Fibroblast of the conjunctiva (primary cell): Measurements from ENCODE around the gene PLEKHA6.
A peak's percentile ranks its signal among the peaks of the same experiment; 100 is the strongest.

Experiments used
- DNase-seq: peaks from one replicate; pipeline ENCODE4 v3.0.0-alpha.2; 2010; ENCODE audit warnings: low read depth

PLEKHA6 gene

DNA sequence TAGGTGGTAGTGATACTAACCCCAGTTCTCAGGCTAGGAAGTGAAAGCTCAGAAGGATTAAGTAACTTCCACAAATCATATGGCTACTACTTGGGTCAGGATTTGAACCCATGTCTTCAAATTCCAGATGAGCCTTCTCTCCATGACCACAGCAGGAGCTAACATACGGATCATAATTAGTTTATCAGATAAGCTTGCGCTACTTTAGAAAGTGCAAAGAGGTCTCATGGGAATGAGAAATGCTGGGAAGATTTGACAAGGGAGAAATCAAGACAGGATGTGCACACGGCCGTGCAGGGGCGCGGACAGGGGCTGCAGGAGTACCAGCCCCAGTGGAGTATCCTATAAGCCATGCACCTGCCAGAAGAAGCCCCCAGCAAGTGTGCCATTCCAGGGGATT lies 5.2 kb downstream of the PLEKHA6 start:
- DNase-seq: no peak

DNA sequence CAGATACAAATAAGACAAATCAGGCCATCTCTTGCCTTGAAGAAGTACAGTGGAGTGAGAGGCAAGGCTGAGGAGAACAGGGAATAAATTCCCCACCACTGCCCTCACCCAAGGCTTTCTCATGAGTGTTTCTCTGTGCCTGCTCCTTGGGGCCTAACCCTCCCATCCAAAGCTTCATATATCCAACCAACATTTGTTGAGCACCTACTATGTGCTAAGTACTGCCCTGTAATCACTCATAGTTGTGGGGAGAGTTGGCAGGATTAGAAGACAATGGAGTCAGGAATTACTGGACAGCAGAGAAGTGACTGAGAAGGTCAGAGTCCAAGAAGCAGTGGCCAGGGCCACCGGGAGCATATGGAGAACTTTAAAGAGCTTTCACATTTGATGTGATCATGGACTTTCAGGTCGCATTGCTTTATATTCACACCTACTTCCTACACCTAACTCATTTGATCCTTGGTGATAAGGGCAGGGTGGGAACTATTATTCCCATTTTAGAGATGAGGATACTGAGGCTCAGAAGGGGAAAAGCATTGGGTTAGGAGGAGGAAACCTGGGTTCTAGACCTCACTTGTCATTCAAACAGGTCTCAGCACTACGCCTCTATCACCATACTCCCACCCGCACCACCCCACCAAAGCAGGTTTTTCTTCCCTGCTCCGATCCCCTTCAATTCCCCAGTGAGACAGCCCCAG lies 6.4 kb downstream of the PLEKHA6 start:
- no peak for DNase-seq

DNA sequence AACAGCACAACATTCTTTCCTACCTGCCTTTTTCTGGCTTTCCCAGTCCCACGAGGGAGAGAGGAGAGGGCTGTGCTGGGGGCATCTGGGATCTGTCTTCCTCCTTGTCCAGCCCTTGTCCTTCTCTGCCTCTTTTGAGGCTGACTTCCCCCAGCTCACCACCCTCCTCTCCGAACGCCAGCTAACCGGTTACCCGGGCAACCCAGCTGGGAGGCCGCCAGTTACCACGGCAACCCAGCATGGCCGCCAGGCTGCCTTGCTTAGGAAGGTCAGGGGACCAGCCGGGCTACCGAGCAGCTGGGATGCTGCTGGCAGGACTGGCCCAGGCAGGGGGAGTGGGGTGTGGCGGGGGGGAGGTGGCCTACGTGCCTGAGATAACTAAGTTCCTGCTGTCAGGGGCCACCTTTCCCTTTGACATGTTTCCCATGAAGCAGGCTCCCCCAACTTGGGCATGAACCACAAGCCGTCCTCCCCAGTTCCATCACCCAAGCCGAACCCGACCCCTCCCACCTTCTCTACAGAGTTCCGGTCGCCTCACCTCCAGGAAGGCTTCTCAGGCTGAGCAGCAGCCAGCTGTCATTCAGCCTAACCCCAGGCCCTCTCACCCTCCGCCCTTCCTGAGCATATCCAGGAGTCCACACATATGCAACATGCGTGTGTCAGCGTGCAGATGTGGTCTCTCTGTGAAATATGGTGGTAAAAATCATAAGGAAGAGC lies 8.7 kb downstream of the PLEKHA6 start:
- peak; percentile 71 for DNase-seq

DNA sequence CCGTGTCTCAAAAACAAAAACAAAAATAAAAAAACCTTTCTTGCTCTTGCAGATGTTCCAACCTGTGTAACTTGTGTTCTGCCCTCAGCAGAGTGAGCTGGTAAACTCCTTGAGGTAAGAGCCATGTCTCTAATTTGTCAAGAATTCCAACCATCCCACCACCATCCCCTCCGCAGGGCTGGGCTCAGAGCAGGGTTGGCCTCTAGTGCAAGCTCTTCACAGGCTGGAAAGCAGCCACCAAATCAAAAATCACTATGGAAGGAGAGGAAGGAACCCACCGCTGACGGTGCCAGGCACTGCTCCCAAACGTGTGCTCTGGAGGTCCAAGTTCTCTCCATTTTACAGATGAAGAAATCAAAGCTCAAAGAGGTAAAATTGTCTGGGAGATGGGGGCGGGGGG lies 9.4 kb downstream of the PLEKHA6 start:
- no peak for DNase-seq

DNA sequence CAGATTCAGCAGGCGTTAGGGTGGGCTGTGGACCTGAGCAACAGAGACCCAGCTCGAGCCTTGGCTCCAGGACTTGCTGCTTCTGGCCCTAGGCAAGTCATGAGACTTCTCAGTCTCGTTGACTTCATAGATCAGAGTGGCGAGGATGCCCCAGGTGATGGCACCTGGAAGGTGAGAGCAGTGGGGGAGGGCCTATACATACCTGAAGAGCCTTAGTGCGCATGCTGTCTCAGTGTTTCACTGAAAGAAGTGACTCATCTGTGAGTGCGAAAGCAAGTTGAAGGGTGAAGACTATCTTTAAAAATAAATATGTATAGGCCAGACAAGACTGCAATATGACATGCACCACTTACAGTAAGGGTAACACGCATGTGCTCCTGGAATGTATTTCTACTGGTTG lies 10.1 kb downstream of the PLEKHA6 start:
- DNase-seq: no peak

DNA sequence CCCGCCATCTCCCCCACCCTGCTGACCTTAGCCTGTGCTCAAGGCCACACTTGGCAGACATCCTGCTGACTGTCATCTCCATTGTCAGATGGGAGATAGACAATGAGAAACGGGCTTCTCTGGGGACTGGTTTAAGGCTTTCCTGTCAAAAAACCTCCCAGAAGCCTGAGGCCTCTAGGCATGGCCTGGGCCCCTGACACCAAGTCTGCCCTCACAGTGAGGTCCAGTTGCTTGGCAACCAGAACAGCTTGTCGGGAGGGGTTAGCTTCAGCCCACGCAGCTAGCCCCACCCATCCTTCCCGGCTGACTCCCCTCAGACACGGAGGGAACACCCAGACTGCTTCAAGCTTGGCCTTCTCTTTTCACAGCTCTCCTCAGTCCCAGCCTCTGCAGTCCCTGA lies 11.0 kb downstream of the PLEKHA6 start:
- peak; percentile 69 for DNase-seq

DNA sequence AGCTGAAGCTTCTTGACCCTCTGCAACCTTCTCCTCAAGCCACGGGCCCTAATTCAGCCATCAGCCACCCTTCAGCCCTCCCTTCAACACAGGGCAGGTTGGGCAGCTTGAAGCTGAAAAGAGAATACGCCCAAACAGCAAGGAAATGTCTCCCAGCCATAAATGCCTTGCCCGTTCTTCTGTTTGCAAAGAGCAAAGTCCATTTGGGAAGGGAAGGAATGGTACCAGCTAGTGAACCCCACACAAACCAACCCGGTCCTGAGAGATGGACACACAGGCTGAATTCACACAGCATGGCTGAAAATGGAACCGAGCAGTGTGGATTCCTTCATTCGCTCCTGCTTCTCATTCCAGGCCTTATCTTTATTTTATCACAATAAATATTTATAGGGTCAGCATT lies 11.5 kb downstream of the PLEKHA6 start:
- DNase-seq: no peak

DNA sequence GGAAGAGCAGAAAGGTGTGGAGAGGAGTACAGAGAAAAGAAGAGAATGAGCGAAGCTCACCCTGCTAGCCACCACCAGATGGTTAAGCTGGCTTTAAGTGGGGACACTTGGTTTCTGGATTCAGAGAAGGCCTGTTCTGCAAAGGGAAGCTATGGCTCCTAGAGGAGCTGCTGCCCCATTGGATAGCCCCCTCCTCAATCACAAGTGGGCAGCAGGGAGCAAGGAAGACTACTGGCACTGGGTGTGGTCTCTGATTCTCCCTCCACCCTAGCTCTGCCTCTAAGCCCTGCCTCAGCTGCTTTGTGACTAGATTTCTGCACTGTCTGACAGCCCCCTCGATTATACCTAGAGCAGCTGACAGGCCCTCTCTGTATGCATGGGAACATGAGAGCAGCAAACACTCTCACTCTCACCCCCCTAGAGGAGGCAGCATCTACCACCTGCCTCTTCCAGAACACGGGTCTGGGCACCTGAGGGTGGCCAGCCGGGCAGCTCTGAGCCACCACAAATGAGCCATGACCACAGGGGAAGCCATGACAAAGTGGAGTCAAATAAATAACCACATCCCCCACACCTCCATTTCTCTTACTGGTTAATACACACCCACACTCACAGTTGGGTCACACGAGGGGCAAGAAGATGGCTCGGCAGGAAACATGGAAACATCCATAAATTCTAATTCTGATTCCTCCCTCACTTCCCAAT lies 13.6 kb downstream of the PLEKHA6 start:
- no peak for DNase-seq

DNA sequence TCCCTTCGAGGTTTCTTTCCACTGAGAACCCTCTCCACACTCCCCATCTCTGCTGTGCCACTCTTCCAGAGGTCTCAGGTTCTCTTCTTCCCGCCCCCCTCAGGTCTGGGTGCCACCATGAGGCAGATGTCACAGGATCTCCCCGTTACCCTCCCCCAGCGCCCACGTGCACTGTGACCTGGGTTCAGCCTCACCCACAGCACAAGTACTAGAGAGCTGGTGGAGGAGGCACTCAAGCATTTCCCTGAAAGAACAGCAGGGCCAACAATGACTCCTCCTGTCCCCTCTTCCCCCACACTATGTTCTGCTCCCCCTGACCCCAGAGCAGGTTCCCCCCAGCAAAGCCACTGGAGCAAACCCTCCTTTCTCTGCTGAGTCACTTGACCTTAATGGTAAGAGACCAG lies 14.3 kb downstream of the PLEKHA6 start:
- DNase-seq: no peak

DNA sequence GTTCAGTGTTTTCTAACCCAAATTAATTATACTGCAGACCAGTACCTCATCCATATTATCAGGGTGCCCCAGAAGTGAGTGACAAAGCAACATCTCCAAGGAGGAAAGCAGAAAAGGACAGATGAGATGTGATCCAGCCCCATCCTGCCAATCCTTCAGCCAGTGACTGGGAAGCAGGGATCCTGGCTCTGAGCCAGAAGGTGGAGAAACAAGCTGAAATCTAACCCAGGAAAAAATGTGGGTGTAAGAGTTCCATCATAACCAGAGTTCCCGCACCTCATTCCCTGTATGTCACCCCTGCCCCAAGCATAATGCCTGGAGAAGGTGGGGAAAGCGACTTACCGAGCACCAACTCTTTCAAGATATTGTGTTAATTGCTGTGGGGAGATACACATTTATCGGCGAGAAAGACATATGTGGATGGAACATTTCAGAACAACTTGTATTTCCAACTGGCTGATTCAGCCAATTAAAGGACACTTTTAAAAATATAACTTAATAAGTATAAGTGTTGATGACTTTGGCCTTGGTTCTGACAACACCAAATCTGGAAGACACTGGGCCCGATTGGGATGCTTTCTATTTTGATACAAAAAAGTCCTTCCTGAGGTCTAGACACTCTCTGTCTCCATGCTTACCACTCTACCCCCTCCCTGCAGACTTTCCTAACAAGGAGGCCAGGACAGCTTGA lies 14.9 kb downstream of the PLEKHA6 start:
- DNase-seq: no peak

DNA sequence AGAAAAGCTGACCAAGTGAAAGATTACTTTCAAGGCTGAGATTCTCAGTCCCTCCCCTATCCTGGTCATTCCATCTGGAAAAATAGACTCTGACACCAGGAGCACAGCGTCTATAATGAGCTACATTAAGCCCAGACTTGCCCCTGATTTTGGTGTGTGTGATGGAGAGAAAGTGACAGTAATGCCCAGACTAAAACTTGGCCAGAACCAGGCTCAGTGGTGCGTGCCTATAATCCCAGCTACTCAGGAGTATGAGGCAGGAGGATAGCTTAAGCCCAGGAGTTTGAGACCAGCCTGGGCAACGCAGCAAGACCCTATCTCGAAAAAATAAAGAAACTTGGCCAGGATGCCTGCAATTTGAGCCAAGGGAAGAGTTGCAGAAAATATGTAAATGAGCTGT lies 15.9 kb downstream of the PLEKHA6 start:
- no peak for DNase-seq

DNA sequence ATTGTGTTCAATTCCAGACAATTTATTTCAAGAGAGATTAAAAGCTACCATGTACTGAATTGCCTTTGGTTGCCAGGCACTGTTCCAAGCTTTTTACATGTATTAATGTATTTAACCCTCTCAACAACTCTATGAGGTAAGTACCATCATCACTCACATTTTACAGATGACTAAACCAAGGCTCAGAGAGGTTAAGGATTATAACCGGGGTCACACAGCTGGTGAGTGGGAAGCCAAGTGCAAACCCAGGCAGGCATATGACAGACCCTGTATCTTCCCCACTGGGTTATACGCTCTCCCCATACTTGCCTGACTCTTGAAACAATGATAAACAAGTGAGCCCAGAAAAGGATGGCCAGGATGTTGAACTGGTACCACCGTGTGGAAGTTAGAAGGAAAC lies 16.5 kb downstream of the PLEKHA6 start:
- no peak for DNase-seq

DNA sequence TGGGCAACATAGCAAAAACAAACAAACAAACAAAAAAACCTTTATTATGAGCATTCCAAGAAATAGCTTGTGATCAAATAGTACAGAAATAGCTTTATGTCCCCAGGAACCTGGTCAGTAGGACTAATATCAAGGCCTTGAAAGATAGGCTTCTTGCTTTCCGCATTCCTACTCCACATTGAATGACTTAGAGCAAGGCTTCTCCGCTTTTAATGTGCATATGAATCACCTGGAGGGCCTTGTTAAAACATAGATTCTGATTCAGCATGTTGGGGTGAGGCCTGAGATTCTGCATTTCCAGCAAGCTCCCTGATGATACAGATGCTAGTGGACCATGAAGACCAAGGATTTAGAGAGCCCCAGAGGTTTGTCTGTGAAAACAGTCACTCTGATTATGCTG lies 17.4 kb downstream of the PLEKHA6 start:
- no peak for DNase-seq

DNA sequence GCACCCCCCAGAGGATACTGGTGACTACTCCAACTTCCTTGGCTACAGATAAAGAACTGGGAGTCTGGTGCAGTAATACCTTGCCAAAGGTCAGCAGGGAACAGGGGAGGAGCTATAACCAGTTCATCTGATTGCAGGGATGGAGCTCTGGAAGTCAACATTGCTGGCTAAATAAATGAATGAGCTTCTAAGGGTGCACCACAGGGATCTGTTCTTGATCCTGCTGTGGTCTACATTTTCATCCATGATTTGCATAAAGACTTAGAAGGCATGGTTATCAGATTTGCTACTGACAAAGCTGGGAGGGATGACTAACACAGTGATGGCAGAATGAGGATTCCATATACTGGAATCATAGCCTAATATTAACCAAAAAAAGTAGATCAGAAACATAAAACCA lies 18.3 kb downstream of the PLEKHA6 start:
- no peak for DNase-seq

DNA sequence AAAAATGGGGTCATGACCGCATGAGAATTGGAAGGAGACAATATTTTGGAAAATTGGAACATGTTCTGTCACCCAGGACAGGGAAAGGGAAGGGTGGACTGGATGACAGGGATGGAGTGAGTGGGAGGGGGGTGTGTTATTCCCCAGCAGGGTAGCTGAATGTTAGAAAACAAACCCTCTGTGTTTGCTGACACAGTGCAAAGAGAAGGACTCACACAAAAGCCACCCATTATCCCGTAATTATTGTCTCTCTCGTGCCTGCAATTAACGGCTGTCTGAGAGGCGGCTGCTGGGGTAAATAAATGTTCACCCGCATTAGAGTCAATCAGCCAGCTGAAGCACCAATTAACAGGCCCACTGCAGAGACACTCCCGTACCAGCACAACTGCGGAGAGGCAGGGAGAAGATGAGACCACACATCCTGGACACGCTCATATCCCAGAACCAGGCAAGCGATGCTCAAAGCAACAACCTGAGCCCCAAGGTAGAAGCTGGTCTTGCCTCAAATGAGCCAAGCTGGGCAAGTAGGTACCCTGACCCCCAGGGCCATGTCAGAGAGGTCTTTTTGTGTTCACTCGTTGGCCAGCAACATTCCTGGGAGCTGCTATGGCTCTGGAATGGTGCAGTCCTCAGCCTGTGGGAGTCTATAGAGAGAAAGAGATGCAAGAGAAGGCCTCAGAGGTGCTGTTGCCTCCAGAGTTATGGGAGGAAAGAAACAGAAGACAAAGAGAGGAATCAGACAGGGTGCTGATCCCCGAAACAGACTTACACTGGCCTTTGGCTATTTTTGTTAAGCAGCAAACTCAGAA lies 19.4 kb downstream of the PLEKHA6 start:
- no peak for DNase-seq

DNA sequence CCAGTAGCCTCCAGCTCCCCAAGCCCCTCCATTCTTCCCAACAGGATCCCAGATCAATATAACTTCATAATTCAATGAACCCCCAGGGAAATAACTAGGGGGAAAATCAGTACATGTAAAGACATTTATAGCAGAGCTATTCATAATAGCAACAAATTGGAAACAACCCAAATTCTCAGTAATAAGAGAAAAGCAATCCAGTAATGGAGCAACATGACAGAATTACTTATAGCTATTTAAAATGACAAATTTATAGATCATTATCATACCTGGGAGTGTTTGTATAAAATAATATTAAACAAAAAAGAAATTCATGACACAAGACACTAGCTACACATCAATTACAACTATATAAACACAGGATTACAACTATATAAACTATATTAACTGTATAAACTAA lies 20.2 kb downstream of the PLEKHA6 start:
- DNase-seq: no peak

DNA sequence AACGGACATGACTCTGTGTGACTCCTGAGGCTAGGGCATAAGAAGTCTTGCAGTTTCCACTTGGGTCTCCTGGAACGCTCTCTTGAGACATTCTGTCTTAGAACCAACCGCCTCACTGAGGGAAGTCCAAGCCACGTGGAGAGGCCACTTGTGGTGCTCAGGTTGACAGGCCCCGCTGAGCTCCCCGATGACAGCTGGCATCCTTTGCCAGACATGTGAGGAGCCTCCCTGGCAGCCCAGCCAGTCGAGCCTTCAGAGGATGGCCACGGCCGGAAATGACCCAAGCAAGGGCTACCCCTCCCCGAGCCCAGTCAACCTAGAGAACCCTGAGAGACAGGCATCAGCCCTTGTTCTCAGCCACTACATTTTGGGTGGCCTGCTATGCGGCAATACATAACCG lies 20.7 kb downstream of the PLEKHA6 start:
- DNase-seq: no peak

DNA sequence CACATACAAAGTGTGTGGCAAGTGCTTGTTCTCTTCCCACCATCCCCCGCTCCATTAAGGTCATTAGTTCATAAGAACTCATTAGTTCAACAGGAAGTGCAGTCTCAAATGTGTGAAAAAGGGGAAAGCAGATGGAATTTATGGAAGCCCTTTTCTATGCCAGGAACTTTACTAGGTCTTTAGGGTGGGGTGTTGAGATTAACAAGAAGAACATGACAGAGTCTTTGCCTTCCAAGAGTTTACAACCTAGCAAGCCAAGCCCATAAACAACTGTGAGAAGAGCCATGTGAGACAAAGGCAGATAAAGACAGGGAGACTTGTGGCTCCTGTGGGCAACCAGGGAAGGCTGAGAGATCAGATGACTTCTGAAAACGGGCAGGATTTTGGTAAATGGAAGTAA lies 21.4 kb downstream of the PLEKHA6 start:
- DNase-seq: no peak

DNA sequence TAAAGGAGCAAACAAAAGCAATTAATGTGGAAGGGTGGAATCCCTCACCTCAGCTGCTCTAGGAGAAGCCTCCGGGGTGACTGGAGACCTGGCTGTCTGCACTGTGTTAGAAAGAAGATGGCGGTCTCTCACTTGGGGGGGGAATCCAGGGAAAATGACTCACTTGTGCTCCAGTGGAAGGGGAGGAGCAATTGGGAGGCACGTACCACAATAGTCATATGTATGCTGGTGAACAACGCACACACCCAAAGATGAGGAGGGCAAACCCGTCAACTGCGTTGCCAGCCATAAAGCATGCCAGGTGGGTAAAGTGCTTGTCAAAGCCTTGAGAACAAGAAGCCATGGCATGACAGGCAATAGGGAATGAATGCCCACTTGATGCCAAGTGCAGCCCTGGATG lies 22.1 kb downstream of the PLEKHA6 start:
- no peak for DNase-seq

DNA sequence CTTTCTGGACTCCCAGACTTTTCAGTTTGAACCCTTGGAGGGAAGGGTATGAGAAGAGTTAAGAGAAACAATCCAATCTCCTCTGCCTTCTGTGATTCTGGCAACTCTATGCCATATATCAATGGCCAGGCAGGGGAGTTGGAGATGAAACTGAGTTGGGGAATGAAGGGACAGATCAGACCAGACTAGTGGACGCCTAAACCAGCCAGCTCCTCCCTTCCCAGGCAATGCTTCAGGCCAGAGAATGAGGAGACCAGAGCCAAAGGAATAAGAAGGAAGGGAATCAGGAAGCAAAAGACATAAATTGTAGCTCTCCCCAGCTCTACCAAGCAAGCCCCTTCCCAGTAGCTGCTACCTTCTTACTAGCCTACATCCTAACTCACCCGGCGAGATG lies 22.7 kb downstream of the PLEKHA6 start:
- no peak for DNase-seq

DNA sequence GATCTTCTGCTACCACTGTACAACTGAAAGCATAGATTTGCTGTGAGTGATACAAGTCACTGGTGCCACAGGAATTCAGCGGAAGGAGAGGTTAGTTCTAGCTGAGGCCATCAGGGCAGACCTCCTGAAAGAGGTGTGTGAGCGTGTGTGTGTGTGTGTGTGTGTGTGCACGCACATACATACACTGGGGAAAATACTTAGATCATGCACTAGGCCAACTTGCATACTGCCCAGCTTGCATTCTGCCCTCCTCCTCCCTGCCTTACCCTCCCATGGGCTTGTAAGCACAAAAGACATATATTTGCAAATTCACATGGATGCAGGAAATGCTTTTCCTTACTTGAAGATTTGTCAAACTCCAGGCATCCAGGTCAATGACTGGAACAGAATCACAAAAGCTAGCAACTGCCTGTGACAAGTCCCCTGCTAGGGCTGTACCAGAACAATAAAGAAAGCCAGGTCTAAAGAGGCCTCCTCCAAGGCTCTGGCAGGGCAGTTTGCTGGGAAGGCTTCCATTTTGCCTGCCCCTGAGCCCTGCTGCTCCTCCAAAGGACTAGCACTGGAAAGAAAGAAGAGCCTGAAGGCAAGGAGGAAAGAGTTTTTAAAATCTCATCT lies 23.2 kb downstream of the PLEKHA6 start:
- no peak for DNase-seq

DNA sequence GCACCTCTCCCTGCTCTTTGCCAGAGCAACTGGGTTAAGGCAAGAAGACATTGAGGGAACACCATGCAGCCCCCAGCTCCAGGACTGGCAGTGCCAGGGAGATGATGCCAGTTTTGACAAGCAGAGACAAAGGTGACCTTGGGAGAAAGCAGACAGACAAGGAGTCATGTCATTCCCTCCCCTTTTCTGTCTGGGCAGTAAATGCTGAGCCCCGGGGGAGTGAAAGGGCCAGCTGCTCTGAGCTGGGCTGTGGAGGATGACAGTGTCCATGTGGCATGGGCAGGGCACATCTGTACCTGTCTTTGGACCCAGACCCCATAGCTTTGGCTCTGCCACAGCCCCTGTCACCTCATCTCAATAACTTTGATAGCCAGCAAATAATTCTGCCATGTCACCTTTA lies 24.2 kb downstream of the PLEKHA6 start:
- DNase-seq: no peak
